K562 (cell line): Measurements from ENCODE around the gene ATP7B. TPM values are rescaled to one million over a fixed set of nuclear protein-coding genes. Genes with fewer than 3 reads are reported as not detected.

Experiments used
- ATAC-seq: fragments of 200-7000 bp; cut with Tn5 transposase; 3 replicates; pipeline ENCODE4 v1.9.1; 2020; ENCODE audit warnings: moderate library complexity
- BruUV-seq: library from RNA; stranded (reverse); fragments of 400-500 nt; replicated peaks from 2 replicates; lab custom pipeline; 2021; lab: Mats Ljungman, UMichigan
- CTCF ChIA-PET: fragments of 300-600 bp; formaldehyde crosslinking; extraction: SDS; loops from one replicate; lab custom pipeline; 2021; ENCODE audit warnings: low intra/inter-chr PET ratio; lab: Yijun Ruan, JAX
- POLR2A ChIA-PET: fragments of 300-600, 350-650 bp; sonication (Branson Sonifier 250); formaldehyde crosslinking; extraction: SDS; loops from one replicate; lab custom pipeline; 2021; ENCODE audit warnings: antibody characterized with exemption, inconsistent platforms; lab: Yijun Ruan, JAX
- DNase-seq, 4 experiments: peaks; one replicate each; pipeline versions ENCODE4 v3.0.0 to v3.0.0-alpha.2; 2011 to 2018; ENCODE audit warnings: low spot score in 3 of 4, mixed read lengths in 3 of 4; ENCODE audit errors: extremely low read depth in 1 of 4
- FAIRE-seq: peaks from 2 replicates; lab custom pipeline; 2011; peaks lifted over from hg19 to GRCh38; lab: Jason Lieb, UNC
- H2AFZ ChIP-seq: 2 replicates; pipeline ENCODE4 v1.6.0; 2011; ENCODE audit warnings: low read depth, low read length, control low read depth, inconsistent platforms
- H3K27ac ChIP-seq: fragments of 200-600 bp; 3 replicates; pipeline ENCODE4 v1.8.0; 2011; ENCODE audit warnings: low read depth, mild to moderate bottlenecking, control low read depth, inconsistent platforms, low read length, moderate library complexity, mixed read lengths; ENCODE audit errors: extremely low read depth
- H3K27me3 ChIP-seq, 2 experiments: fragments of 300-600 bp in 1 of 2; 2 replicates in 1 of 2; 3 replicates in 1 of 2; pipeline versions ENCODE4 v1.6.0 to v1.8.0; 2011; ENCODE audit warnings: inconsistent platforms in 2 of 2, low read length in 2 of 2, mild to moderate bottlenecking in 1 of 2, mixed read lengths in 1 of 2, moderate library complexity in 1 of 2; ENCODE audit not compliant: control insufficient read depth in 2 of 2, insufficient read depth in 2 of 2
- H3K36me3 ChIP-seq: fragments of 300-600 bp; 3 replicates; pipeline ENCODE4 v1.8.0; 2011; ENCODE audit warnings: mild to moderate bottlenecking, low read length, inconsistent platforms; ENCODE audit not compliant: control insufficient read depth, insufficient read depth
- H3K4me1 ChIP-seq, 2 experiments: fragments of 200-600 bp in 1 of 2; replicated peaks in 1 of 2; 2 replicates in 1 of 2; 3 replicates in 1 of 2; pipeline versions ENCODE4 v1.5.1 to v1.8.0; 2011; ENCODE audit warnings: inconsistent platforms in 2 of 2, low read length in 2 of 2, mild to moderate bottlenecking in 1 of 2, mixed read lengths in 1 of 2, moderate library complexity in 1 of 2; ENCODE audit not compliant: control insufficient read depth in 2 of 2, insufficient read depth in 2 of 2
- H3K4me2 ChIP-seq: 2 replicates; pipeline ENCODE4 v1.6.1; 2011; ENCODE audit warnings: low read length, control low read depth, inconsistent platforms, mixed read lengths; ENCODE audit not compliant: insufficient read depth
- H3K4me3 ChIP-seq: fragments of 200-600 bp; sonication (generic), shearing (Covaris generic); 2 replicates; pipeline ENCODE4 v1.5.1; 2016; ENCODE audit warnings: control low read depth, inconsistent platforms
- H3K79me2 ChIP-seq: fragments of 200-600 bp; 3 replicates; pipeline ENCODE4 v1.8.0; 2011; ENCODE audit warnings: low read length, inconsistent platforms; ENCODE audit not compliant: control insufficient read depth, insufficient read depth
- H3K9ac ChIP-seq, 2 experiments: 2 replicates each; pipeline versions ENCODE4 v1.6.0 to v1.6.1; 2011; ENCODE audit warnings: low read depth in 2 of 2, low read length in 2 of 2, control low read depth in 1 of 2, inconsistent platforms in 1 of 2, mild to moderate bottlenecking in 1 of 2, mixed read lengths in 1 of 2; ENCODE audit not compliant: insufficient read depth in 1 of 2
- H3K9me1 ChIP-seq: one replicate; pipeline ENCODE4 v1.6.0; 2011; ENCODE audit warnings: inconsistent platforms, mild to moderate bottlenecking, low read length, moderate library complexity; ENCODE audit not compliant: control insufficient read depth, insufficient read depth
- H3K9me3 ChIP-seq: replicated peaks from 2 replicates; pipeline ENCODE4 v1.5.1; 2011; ENCODE audit warnings: low read depth, low read length, inconsistent platforms; ENCODE audit not compliant: control insufficient read depth, insufficient read depth
- H4K20me1 ChIP-seq: replicated peaks from 2 replicates; pipeline ENCODE4 v1.6.1; 2011; ENCODE audit warnings: low read length, inconsistent platforms, mixed read lengths; ENCODE audit not compliant: control insufficient read depth, insufficient read depth
- ASH1L ChIP-seq: fragments of 450-650 bp; IDR thresholded peaks from 2 replicates; pipeline ENCODE4 v1.6.1; 2018; ENCODE audit warnings: borderline replicate concordance, mild to moderate bottlenecking, low read depth; ENCODE audit not compliant: partially characterized antibody
- CTCF ChIP-seq, 3 experiments: IDR thresholded peaks in 2 of 3; conservative IDR thresholded peaks in 1 of 3; 2 replicates each; pipeline ENCODE4 v1.5.1; 2011 to 2012; ENCODE audit warnings: low read length in 3 of 3, mild to moderate bottlenecking in 3 of 3, control low read depth in 2 of 3, improper control_type of control experiment in 1 of 3, inconsistent platforms in 1 of 3, low read depth in 1 of 3, mixed read lengths in 1 of 3, moderate library complexity in 1 of 3; ENCODE audit not compliant: insufficient read depth in 2 of 3
- RAD21 ChIP-seq, 2 experiments: fragments of 250-450 bp in 1 of 2; fragments of 450-650 bp in 1 of 2; sonication (Bioruptor Pico) in 1 of 2; formaldehyde crosslinking in 1 of 2; IDR thresholded peaks in 1 of 2; conservative IDR thresholded peaks in 1 of 2; 2 replicates each; pipeline versions ENCODE4 v1.4.0 to v1.8.0; 2020 to 2022; ENCODE audit warnings: mild to moderate bottlenecking in 2 of 2, moderate library complexity in 1 of 2
- SPI1 ChIP-seq: IDR thresholded peaks from 2 replicates; pipeline ENCODE4 v1.6.1; 2011; ENCODE audit warnings: low read depth, low read length, control low read depth, borderline replicate concordance
- TOE1 ChIP-seq, 2 experiments: fragments of 450-650 bp in 1 of 2; sonication (generic) in 1 of 2; formaldehyde crosslinking in 1 of 2; IDR thresholded peaks; 2 replicates each; pipeline versions ENCODE4 v1.7.1 to v1.8.0; 2016 to 2022; ENCODE audit warnings: borderline replicate concordance in 2 of 2, mild to moderate bottlenecking in 2 of 2, antibody characterized with exemption in 1 of 2, inconsistent platforms in 1 of 2, low read depth in 1 of 2, missing genetic modification reagents in 1 of 2, moderate library complexity in 1 of 2
- ZNF274 ChIP-seq: IDR thresholded peaks from 2 replicates; pipeline ENCODE4 v1.6.1; 2011; ENCODE audit warnings: low read depth, mild to moderate bottlenecking, low read length, moderate library complexity, borderline replicate concordance
- ZNF551 ChIP-seq: fragments of 250-450 bp; sonication (Bioruptor Pico); IDR thresholded peaks from 2 replicates; pipeline ENCODE4 v1.5.0; 2021; ENCODE audit warnings: mild to moderate bottlenecking, moderate library complexity
- WGBS: fragments of 100-300 bp; shearing (Covaris generic); methylation state at CpG from one replicate; pipeline ENCODE4 v1.1.6; 2016; ENCODE audit warnings: low coverage, mixed read lengths; ENCODE audit not compliant: insufficient coverage; ENCODE audit errors: missing lambda C conversion rate; 5-methylcytosine and 5-hydroxymethylcytosine counted together
- in situ Hi-C: fragments of 300-500 bp; cut with MboI; formaldehyde crosslinking; loops from 4 replicates; pipeline ENCODE4 v1.15.0; 2018; ENCODE audit warnings: inconsistent platforms, mixed read lengths
- intact Hi-C: fragments of 100-400 bp; cut with micrococcal nuclease; formaldehyde crosslinking; loops from 2 replicates; pipeline ENCODE4 v1.14.2; 2022
- polyA plus RNA-seq, 8 experiments: library from polyadenylated mRNA; depleted of rRNA in 4 of 8; stranded (reverse) in 5 of 8; unstranded in 3 of 8; fragments of >200 nt; fragmentation: Nextera tagmentation in 2 of 8; fragmentation: Illumina TruSeq in 1 of 8; extraction: Ambion mirVana in 2 of 8; extraction: Trizol in 1 of 8; gene quantifications; 2 replicates each; pipeline versions ENCODE4 v1.2.1 to v1.2.3, GENCODE V29; 2011 to 2014; ENCODE audit warnings: inconsistent platforms in 1 of 8, missing spikeins in 1 of 8
- total RNA-seq, 7 experiments: library from RNA; depleted of rRNA in 6 of 7; stranded (reverse); fragments of >200 nt in 6 of 7; fragmentation: Illumina TruSeq in 2 of 7; extraction: Trizol in 2 of 7; gene quantifications; 2 replicates each; pipeline versions ENCODE4 v1.2.1 to v1.2.3, GENCODE V29; 2011 to 2021; ENCODE audit warnings: low replicate concordance in 1 of 7
- TF ChIP-seq, protein P1 (sequence below), 2 experiments: fragments of 450-650 bp; formaldehyde crosslinking in 1 of 2; IDR thresholded peaks; 2 replicates each; pipeline versions ENCODE4 v1.4.0 to v1.6.1; 2014 to 2020; ENCODE audit warnings: mild to moderate bottlenecking in 2 of 2, borderline replicate concordance in 1 of 2, low read depth in 1 of 2

ATP7B gene
- total and polyA plus RNA-seq, 9 of the 15 experiments (the other 6 are each of a cell fraction or from before 2014, with no cell fraction given): 1.1 to 20.4 (median 8.5) TPM

GRCh38 chr13:52001120-52001731 lies 10.0 kb downstream of the ATP7B start:
- Histone ChIP-seq H3K27ac (no peak overlapping the region), H3K79me2 (peaks cover 77% of the 10 kb centered on the region), H3K4me1 (peaks cover 31 to 43% of the 10 kb centered on the region in 2 experiments), H3K4me2 (no peak overlapping the region), H3K9me3 (no peaks in the 10 kb centered on the region), H3K4me3 (no peak overlapping the region), H3K9me1 (no peaks in the 10 kb centered on the region), H4K20me1 (no peaks in the 10 kb centered on the region), H3K27me3 (no peaks in the 10 kb centered on the region), H3K9ac (no peak overlapping the region), H3K36me3 (peaks cover under 1% of the 10 kb centered on the region; the same call in 2 of the 3 replicates), H2AFZ (no peak overlapping the region)
- in situ Hi-C loops (no loop called here), intact Hi-C loops (loop anchor here (1.0 to 5.0 kb wide), 2 partner anchors 104 to 126 kb away; no protein-coding TSS in a partner anchor)
- ChIA-PET CTCF (interaction anchor here (1.3 kb wide), 1 partner anchor 126 kb away, joined by 6 read pairs; no protein-coding TSS in a partner anchor), POLR2A (interaction anchor here (1.1 kb wide), 1 partner anchor 11 kb away, joined by 3 read pairs; the partner anchor contains the start of gene ALG11)
- TF ChIP-seq ZNF551 (CRISPR knock-in tag): no peak
- no peak for TF ChIP-seq TOE1 (IDR thresholded peaks at IDR 0.05; ENCODE audit: borderline replicate concordance)
- TF ChIP-seq TOE1 (CRISPR knock-in tag; IDR thresholded peaks at IDR 0.05; ENCODE audit: borderline replicate concordance, low read depth): no peak
- TF ChIP-seq RAD21 (CRISPR knock-in tag; conservative IDR thresholded peaks at IDR 0.05 in 1 of 2, IDR thresholded peaks at IDR 0.05 in 1 of 2): peak; percentile 49 to 73
- peak; percentile 77 for TF ChIP-seq SPI1
- no peak for TF ChIP-seq ASH1L
- TF ChIP-seq ZNF274: no peak
- TF ChIP-seq, protein P1, sequence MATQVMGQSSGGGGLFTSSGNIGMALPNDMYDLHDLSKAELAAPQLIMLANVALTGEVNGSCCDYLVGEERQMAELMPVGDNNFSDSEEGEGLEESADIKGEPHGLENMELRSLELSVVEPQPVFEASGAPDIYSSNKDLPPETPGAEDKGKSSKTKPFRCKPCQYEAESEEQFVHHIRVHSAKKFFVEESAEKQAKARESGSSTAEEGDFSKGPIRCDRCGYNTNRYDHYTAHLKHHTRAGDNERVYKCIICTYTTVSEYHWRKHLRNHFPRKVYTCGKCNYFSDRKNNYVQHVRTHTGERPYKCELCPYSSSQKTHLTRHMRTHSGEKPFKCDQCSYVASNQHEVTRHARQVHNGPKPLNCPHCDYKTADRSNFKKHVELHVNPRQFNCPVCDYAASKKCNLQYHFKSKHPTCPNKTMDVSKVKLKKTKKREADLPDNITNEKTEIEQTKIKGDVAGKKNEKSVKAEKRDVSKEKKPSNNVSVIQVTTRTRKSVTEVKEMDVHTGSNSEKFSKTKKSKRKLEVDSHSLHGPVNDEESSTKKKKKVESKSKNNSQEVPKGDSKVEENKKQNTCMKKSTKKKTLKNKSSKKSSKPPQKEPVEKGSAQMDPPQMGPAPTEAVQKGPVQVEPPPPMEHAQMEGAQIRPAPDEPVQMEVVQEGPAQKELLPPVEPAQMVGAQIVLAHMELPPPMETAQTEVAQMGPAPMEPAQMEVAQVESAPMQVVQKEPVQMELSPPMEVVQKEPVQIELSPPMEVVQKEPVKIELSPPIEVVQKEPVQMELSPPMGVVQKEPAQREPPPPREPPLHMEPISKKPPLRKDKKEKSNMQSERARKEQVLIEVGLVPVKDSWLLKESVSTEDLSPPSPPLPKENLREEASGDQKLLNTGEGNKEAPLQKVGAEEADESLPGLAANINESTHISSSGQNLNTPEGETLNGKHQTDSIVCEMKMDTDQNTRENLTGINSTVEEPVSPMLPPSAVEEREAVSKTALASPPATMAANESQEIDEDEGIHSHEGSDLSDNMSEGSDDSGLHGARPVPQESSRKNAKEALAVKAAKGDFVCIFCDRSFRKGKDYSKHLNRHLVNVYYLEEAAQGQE (IDR thresholded peaks at IDR 0.05; ENCODE audit: borderline replicate concordance): peak; percentile 38; the same call in 1 of the 2 replicates
- TF ChIP-seq, protein P1 (CRISPR knock-in tag; IDR thresholded peaks at IDR 0.05; ENCODE audit: low read depth): no peak
- TF ChIP-seq CTCF (IDR thresholded peaks at IDR 0.05 in 2 of 3, conservative IDR thresholded peaks at IDR 0.05 in 1 of 3; ENCODE audit: insufficient read depth in 2 of 3, low read depth in 1 of 3, low read length in 3 of 3): peak; percentile 36 to 67 (median 53); a peak in 4 of 6 replicates
- 15% methylated on average over 3 of the region's 3 CpGs for WGBS
- ATAC-seq: peak; percentile 45
- peak; percentile 32 to 49 (median 42) for DNase-seq
- peak; percentile 26 for FAIRE-seq
- no TSS peak for BruUV-seq
